Thoracic aorta (tissue), 2 donors: ENCODE results near the gene FUT3. TPM values are rescaled to one million over a fixed set of nuclear protein-coding genes. Genes with fewer than 3 reads are reported as not detected.

Experiments
- ATAC-seq: fragments of 150-250 bp; one replicate; pipeline ENCODE4 v1.8.0; 2017; ENCODE audit warnings: low read depth; ENCODE audit not compliant: insufficient number of reproducible peaks, low FRiP score
- DNase-seq: peaks from one replicate; pipeline ENCODE4 v3.0.0-alpha.2; 2020; ENCODE audit warnings: low spot score
- H3K27ac ChIP-seq, 2 donors: fragments of 200-600 bp; sonication (generic); 1 replicate in 1 of 2; 2 replicates in 1 of 2; pipeline ENCODE4 v1.5.1; 2016; ENCODE audit warnings: mild to moderate bottlenecking in 2 of 2, moderate library complexity in 2 of 2
- H3K27me3 ChIP-seq: fragments of 200-600 bp; sonication (generic); replicated peaks from 2 replicates; pipeline ENCODE4 v1.6.0; 2016; ENCODE audit warnings: mild to moderate bottlenecking; ENCODE audit not compliant: insufficient read depth
- H3K36me3 ChIP-seq: fragments of 200-600 bp; sonication (generic); one replicate; pipeline ENCODE4 v1.5.1; 2016
- H3K4me1 ChIP-seq, 2 donors: fragments of 200-600 bp; sonication (generic); 1 replicate in 1 of 2; 2 replicates in 1 of 2; pipeline versions ENCODE4 v1.5.1 to v1.6.0; 2016; ENCODE audit warnings: low read depth in 2 of 2, mild to moderate bottlenecking in 1 of 2; ENCODE audit not compliant: control insufficient read depth in 1 of 2
- H3K4me3 ChIP-seq: fragments of 200-600 bp; sonication (generic); 2 replicates; pipeline ENCODE4 v1.5.1; 2016; ENCODE audit warnings: mild to moderate bottlenecking
- H3K9me3 ChIP-seq: fragments of 200-600 bp; sonication (generic); 2 replicates; pipeline ENCODE4 v1.5.1; 2016
- total RNA-seq, 2 donors: library from RNA; depleted of rRNA; stranded (reverse); fragments of >200 nt; gene quantifications; one replicate each; pipeline versions ENCODE4 v1.1.0 to v1.2.3, GENCODE V29; 2016
- TF ChIP-seq, protein P1 (sequence below): fragments of 200-600 bp; sonication (generic); IDR thresholded peaks from one replicate; pipeline ENCODE4 v1.5.1; 2019; ENCODE audit warnings: antibody characterized with exemption

The FUT3 gene
- total RNA-seq, 2 donors from 2014 or later: not detected

DNA sequence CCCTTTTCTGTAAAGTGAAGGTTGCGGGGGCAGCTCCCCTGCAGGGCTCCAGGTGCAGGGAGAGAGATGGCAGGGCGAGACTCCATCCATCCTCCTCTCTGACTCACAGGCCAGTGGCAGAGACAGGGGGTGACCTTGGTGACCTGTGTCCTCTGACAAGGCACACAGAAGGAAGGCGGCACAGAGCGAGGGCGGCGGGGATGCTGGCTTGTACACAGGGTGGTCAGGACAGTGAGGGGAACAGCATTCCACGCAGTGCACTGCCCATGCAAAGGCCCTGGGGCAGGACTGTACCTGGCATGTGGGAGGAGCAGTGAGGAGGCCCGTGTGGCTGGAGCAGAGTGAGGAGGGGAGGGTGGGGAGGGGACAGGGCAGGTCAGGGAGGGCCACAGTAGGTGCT is 44.6 kb upstream of the FUT3 start:
- no peak for ATAC-seq
- no peak for DNase-seq
- peaks cover 20% of the 10 kb centered on the region for H3K36me3 ChIP-seq

DNA sequence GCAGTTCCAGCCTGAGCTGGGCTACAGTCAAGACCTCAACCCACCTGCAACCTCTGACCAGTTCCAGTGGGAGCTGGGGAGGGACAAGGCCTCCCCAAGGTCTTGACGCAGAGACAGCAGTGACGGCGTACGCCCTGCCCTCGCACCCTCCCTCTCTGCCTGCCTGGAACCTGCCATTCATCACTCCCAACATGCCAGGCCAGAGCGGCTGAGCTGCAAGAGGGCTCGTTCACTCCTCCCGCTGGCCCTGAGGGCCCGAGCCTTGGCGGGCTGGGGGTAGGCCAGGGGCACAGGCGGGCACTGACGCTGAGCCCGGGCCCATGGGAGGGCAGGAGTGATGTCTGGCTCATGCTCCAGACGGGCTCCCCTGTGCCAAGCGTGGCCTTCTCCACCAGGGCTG is 44.2 kb upstream of the FUT3 start:
- TF ChIP-seq, protein P1, sequence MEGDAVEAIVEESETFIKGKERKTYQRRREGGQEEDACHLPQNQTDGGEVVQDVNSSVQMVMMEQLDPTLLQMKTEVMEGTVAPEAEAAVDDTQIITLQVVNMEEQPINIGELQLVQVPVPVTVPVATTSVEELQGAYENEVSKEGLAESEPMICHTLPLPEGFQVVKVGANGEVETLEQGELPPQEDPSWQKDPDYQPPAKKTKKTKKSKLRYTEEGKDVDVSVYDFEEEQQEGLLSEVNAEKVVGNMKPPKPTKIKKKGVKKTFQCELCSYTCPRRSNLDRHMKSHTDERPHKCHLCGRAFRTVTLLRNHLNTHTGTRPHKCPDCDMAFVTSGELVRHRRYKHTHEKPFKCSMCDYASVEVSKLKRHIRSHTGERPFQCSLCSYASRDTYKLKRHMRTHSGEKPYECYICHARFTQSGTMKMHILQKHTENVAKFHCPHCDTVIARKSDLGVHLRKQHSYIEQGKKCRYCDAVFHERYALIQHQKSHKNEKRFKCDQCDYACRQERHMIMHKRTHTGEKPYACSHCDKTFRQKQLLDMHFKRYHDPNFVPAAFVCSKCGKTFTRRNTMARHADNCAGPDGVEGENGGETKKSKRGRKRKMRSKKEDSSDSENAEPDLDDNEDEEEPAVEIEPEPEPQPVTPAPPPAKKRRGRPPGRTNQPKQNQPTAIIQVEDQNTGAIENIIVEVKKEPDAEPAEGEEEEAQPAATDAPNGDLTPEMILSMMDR: no peak
- peaks cover 14 to 35% of the 10 kb centered on the region in 2 donors for H3K4me1 ChIP-seq
- H3K4me3 ChIP-seq: no peak overlapping the region
- DNase-seq (no peak), ATAC-seq (no peak)
- H3K36me3 ChIP-seq: peaks cover 20% of the 10 kb centered on the region
- no peaks in the 10 kb centered on the region for H3K9me3 ChIP-seq
- H3K27ac ChIP-seq: peak overlapping the region in 1 of 2 donors; percentile 40
- H3K27me3 ChIP-seq: no peaks in the 10 kb centered on the region

More for the DNA sequence above, 44.6 kb upstream of the FUT3 start:
- Histone ChIP-seq H3K4me3 (no peak overlapping the region), H3K9me3 (no peaks in the 10 kb centered on the region), H3K27ac (no peak overlapping the region), H3K27me3 (no peaks in the 10 kb centered on the region), H3K4me1 (peaks cover 14 to 35% of the 10 kb centered on the region in 2 donors)
- TF ChIP-seq, protein P1: no peak

DNA sequence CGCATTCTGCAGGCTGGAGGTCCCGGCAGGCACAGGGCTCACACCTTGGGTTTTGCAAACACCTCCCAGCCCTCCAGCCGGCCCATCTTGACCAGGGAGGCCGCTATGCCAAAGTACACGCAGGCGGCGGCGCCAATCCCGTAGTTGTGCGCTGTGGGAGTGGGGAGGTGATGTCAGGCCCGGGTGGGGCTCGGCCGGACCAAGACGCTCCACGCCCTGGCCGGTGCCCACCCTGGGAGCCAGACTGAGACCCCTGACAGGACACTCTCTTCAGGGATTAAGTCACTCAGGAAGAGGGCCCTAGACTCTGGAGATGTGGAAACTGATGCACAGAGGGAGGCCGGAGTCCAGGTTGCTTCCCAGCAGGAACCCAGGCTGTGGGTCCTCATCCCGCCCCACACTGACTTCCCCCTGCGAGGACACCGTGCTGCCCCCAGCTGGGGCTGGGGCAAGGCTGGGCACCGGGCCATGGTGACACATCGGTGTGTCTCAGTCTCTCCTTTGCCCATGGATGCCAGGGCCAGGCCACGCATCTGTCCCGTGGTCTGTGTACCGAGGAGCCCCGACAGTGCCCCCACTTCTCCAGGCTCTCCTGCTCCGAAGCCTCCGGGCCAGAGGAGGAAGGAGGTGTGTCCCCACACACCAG is 43.6 kb upstream of the FUT3 start:
- ATAC-seq (no peak), DNase-seq (no peak)
- Histone ChIP-seq H3K27me3 (no peaks in the 10 kb centered on the region), H3K27ac (peak overlapping the region in 1 of 2 donors; percentile 40), H3K4me3 (peak overlapping the region; percentile 10), H3K9me3 (no peaks in the 10 kb centered on the region), H3K36me3 (peaks cover 20% of the 10 kb centered on the region), H3K4me1 (peaks cover 14 to 35% of the 10 kb centered on the region in 2 donors)
- TF ChIP-seq, protein P1: no peak

DNA sequence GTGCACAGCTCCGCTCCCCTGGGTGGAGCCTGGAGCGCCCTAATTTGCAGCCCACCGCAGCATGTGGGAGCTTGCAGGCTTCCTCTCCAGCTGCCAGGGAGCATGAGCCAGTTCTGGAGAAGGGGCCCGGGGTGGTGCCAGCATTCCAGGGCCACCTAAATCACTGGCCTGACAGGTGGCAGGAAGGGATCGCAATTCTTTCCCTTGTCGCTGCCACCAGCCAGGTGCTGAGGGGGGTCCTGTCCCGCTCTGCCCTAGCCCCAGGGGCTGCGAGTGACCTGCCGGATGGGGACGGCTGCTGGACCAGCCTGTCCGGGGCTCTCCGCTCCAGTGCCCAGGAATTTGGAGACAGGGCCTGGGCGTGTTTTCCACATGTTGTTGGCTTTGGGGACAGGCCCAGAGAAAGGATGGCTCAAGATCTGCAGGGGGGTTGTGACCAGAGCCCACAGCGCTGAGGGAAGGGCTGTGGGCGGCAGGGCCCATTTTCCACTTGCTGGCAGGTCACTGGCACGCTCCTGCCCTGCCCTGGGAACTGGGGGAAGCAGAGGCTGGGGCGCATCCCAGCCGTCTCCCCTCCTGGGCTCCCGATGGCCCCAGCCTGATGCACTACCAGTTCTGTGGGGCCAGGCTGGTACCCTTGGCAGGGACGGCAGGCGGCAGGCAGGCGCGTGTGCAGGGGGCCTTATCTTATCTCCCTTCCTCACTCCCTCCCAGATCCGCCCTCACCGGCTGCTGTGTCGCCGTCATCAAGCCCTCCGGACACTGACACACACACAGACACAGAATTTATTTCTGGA is 42.9 kb upstream of the FUT3 start:
- Histone ChIP-seq H3K9me3 (no peaks in the 10 kb centered on the region), H3K36me3 (peaks cover 20% of the 10 kb centered on the region), H3K4me3 (peak overlapping the region; percentile 10), H3K4me1 (peaks cover 14 to 35% of the 10 kb centered on the region in 2 donors), H3K27me3 (no peaks in the 10 kb centered on the region), H3K27ac (peak overlapping the region; percentile 21 to 40)
- ATAC-seq (peak; percentile 12), DNase-seq (no peak)
- TF ChIP-seq, protein P1: no peak

DNA sequence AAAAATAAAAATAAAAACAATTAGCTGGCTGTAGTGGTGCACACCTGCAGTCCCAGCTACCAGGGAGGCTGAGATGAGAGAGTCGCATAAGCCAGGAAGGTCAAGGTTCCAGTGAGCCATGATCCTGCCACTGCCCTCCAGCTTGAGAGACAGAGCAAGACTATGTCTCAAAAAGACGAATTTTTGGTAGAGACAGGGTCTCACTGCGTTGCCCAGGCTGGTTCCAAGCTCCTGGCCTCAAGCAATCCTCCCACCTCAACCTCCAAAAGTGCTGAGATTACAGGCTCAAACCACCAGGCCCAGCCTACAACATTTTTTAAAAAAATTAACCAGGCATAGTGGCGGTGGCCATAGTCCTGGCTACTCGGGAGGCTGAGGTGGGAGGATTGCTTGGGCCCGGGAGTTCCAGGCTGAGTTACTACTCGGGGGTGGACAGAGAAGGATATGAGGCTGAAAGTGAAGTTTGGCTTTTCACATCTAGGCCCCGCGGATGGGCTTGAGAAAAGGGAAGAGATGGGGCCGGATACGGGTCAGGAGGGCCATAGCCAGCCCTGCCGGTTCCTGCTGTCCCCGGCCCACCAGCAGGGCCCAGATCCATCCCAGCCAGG is 42.2 kb upstream of the FUT3 start:
- Histone ChIP-seq H3K27ac (no peak overlapping the region), H3K27me3 (no peaks in the 10 kb centered on the region), H3K9me3 (no peaks in the 10 kb centered on the region), H3K4me3 (peak overlapping the region; percentile 10), H3K4me1 (peaks cover 14 to 35% of the 10 kb centered on the region in 2 donors), H3K36me3 (peaks cover 20% of the 10 kb centered on the region)
- TF ChIP-seq, protein P1: no peak
- no peak for DNase-seq
- ATAC-seq: no peak
